ENCODE data around the gene CCT3. TPM values are rescaled to one million over a fixed set of nuclear protein-coding genes. Genes with fewer than 3 reads are reported as not detected.

Gene CCT3
- total RNA-seq, 1 donor from 2014 or later, result 186 TPM

DNA sequence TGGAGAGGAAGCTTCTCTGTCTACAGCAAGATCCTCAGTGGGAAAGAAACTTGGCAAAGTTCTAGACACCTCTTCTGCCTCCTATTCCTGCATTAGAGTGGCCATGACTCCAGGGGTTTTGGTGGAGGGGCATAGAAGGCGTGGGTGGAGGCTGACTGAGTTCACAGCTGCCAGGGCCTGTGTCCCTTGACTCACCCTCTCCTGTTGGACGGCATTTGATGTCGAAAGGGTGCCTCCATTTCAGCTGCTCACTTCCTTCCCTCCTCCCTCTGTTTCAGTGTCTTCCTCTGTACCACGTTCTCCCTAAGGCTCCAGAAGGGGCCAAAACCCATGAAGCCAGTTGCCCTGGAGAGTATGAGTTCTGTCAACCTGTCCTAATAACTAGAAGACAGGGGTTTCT, 53.3 kb downstream of the CCT3 start:
- no peak for DNase-seq (ENCODE audit: extremely low spot score in 2 of 2)
- Histone ChIP-seq H3K9me3 (no peaks in the 10 kb centered on the region), H3K4me1 (peaks cover 52% of the 10 kb centered on the region), H3K27ac (peak overlapping the region; percentile 67), H3K36me3 (peaks cover 0 to 17% of the 10 kb centered on the region in 2 donors), H3K4me3 (peak overlapping the region in 1 of 2 donors; percentile 39), H3K27me3 (no peaks in the 10 kb centered on the region)
- TF ChIP-seq POLR2A (IDR thresholded peaks at IDR 0.05) (no peak), POLR2AphosphoS5 (IDR thresholded peaks at IDR 0.05; ENCODE audit: insufficient read depth in 1 of 2, low read depth in 1 of 2) (no peak)
- TF ChIP-seq, protein P1, sequence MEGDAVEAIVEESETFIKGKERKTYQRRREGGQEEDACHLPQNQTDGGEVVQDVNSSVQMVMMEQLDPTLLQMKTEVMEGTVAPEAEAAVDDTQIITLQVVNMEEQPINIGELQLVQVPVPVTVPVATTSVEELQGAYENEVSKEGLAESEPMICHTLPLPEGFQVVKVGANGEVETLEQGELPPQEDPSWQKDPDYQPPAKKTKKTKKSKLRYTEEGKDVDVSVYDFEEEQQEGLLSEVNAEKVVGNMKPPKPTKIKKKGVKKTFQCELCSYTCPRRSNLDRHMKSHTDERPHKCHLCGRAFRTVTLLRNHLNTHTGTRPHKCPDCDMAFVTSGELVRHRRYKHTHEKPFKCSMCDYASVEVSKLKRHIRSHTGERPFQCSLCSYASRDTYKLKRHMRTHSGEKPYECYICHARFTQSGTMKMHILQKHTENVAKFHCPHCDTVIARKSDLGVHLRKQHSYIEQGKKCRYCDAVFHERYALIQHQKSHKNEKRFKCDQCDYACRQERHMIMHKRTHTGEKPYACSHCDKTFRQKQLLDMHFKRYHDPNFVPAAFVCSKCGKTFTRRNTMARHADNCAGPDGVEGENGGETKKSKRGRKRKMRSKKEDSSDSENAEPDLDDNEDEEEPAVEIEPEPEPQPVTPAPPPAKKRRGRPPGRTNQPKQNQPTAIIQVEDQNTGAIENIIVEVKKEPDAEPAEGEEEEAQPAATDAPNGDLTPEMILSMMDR (IDR thresholded peaks at IDR 0.05), result no peak
- intact Hi-C loops (cut with DNase I), result no loop called here

DNA sequence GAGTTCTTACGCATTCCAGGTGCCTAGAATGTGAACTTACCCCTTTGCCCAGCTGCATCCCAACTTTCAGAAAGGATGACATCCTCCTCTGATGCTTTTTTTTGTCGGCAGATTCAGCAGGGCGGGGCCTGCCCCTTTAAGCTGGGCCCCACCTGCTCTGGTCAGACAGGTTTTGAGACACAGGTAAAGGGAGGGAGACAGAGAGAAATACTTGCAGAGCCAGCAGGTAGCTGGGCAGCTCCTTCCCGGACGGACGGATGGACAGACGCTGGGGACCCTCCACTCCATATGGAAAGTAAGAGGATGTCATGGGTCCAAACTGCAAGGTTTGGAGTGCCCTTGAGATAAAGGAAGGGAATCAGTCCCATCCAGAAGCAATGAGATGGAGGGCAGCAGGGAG, 54.0 kb downstream of the CCT3 start, which contains the start of gene TMEM79:
Gene TMEM79, plus strand, starts transcription at position 214 of the 400 bp plus-strand sequence. CDS start 902 bp downstream, outside the sequence.
- Histone ChIP-seq H3K36me3 (peaks cover 0 to 17% of the 10 kb centered on the region in 2 donors), H3K4me1 (peaks cover 52% of the 10 kb centered on the region), H3K9me3 (no peaks in the 10 kb centered on the region), H3K27me3 (no peaks in the 10 kb centered on the region), H3K27ac (peak within 1 kb of the TSS; percentile 94), H3K4me3 (peak within 1 kb of the TSS; percentile 90 to 94)
- DNase-seq (ENCODE audit: extremely low spot score in 2 of 2), result no peak
- TF ChIP-seq, protein P1 (IDR thresholded peaks at IDR 0.05), result no peak
- TF ChIP-seq POLR2A (IDR thresholded peaks at IDR 0.05) (no peak), POLR2AphosphoS5 (IDR thresholded peaks at IDR 0.05; ENCODE audit: insufficient read depth in 1 of 2, low read depth in 1 of 2) (peak in 1 of 2 donors; percentile 76)
- intact Hi-C loops (cut with DNase I), result no loop called here

DNA sequence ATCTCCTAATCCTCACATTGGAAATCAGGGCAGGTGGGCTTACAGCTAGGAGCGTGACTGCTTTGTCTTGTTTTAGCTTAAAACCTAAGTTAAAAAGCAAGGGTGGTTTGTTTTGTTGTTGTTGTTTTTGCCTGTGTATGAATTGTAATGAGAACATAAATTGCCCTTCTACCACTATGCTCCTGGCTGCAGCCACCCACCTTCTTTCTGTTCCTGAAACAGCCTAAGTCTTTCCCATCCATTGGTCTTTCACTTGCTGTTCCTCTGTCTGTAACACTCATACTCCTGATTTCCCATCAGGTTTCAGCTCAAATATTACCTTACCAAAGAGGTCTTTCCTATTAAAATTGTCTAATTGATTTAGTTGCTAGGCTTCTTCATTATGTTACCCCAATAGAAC, 54.6 kb downstream of the CCT3 start:
- intact Hi-C loops (cut with DNase I), result no loop called here
- Histone ChIP-seq H3K27ac (peak overlapping the region; percentile 94), H3K4me3 (peak overlapping the region; percentile 90 to 94), H3K9me3 (no peaks in the 10 kb centered on the region), H3K4me1 (peaks cover 52% of the 10 kb centered on the region), H3K27me3 (no peaks in the 10 kb centered on the region), H3K36me3 (peaks cover 0 to 18% of the 10 kb centered on the region in 2 donors)
- DNase-seq (ENCODE audit: extremely low spot score in 2 of 2), result no peak
- TF ChIP-seq, protein P1 (IDR thresholded peaks at IDR 0.05), result no peak
- TF ChIP-seq POLR2A (IDR thresholded peaks at IDR 0.05) (no peak), POLR2AphosphoS5 (IDR thresholded peaks at IDR 0.05; ENCODE audit: insufficient read depth in 1 of 2, low read depth in 1 of 2) (no peak)

DNA sequence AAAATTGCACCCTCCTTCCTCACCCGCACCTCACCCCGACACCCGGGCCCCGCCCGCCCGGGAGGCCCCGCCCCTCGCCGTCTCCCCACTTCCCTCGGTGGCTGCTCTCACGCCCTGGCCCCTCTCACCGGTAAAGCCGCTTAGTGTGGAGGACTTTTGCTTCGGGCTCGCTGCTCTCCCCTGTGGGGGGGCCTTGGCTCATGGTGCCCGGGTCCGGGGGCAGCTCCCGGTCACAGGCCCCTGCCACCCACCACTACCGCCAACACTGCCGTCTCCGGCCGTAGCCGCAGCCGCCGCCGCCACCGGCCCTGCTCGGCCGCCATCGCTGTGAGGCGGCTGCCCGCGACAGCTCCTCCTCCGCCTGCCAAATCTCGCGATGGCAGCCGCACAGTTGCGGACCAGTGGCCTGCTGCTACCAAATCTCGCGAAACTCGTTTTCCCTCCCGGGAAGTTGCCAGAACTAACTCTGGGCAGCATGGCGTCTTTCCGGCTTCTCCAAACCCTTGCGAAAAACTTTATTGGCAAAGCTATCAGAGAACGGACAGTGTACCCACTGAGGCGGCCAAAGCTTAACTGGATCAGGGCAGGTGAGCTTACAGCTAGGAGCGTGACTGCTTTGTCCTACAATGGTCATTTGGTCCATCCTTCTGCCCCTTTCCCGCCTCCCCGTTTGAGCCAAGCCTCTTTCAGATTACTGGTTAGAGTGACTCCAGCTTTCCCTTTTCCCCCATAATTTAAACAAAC, 55.4 kb downstream of the CCT3 start, which contains the start of gene SMG5:
Gene SMG5, minus strand, starts transcription at position 347 of the 744 bp plus-strand sequence. Its CDS starts 145 bp downstream, at position 202.
- H3K36me3 ChIP-seq, result peaks cover 0 to 21% of the 10 kb centered on the region in 2 donors
- no peaks in the 10 kb centered on the region for H3K9me3 ChIP-seq
- TF ChIP-seq, protein P1 (IDR thresholded peaks at IDR 0.05), result no peak
- TF ChIP-seq POLR2A (IDR thresholded peaks at IDR 0.05), result peak in 1 of 2 donors; percentile 31
- peak; percentile 96 to 97 for TF ChIP-seq POLR2AphosphoS5 (IDR thresholded peaks at IDR 0.05; ENCODE audit: insufficient read depth in 1 of 2, low read depth in 1 of 2)
- intact Hi-C loops (cut with DNase I), result no loop called here
- no peaks in the 10 kb centered on the region for H3K27me3 ChIP-seq
- H3K4me3 ChIP-seq, result peak within 1 kb of the TSS; percentile 90 to 94
- peak in 1 of 2 donors; percentile 97 for DNase-seq (ENCODE audit: extremely low spot score in 2 of 2)
- H3K27ac ChIP-seq, result peak within 1 kb of the TSS; percentile 94
- H3K4me1 ChIP-seq, result peaks cover 52% of the 10 kb centered on the region

All from vagina (tissue), 2 donors.